ENCODE data around the gene NKAPD1.

GRCh38 chr11:112058103-112058502 is 16.0 kb upstream of the NKAPD1 start:
- TF ChIP-seq YY1 (IDR thresholded peaks at IDR 0.05; ENCODE audit: insufficient read depth, insufficient read length) (no peak), ZNF274 (IDR thresholded peaks at IDR 0.05; ENCODE audit: low read depth, low read length) (no peak), SUZ12 (IDR thresholded peaks at IDR 0.05; ENCODE audit: extremely low read depth, insufficient read depth, insufficient read length) (no peak)

All from NT2/D1 (cell line).